ENCODE measurements around the gene REL.
"Not testable (repeated sequence)": the region's sequence is repeated elsewhere in the genome, so short reads cannot be mapped to it uniquely, and the experiment has no call there.

The REL gene

DNA sequence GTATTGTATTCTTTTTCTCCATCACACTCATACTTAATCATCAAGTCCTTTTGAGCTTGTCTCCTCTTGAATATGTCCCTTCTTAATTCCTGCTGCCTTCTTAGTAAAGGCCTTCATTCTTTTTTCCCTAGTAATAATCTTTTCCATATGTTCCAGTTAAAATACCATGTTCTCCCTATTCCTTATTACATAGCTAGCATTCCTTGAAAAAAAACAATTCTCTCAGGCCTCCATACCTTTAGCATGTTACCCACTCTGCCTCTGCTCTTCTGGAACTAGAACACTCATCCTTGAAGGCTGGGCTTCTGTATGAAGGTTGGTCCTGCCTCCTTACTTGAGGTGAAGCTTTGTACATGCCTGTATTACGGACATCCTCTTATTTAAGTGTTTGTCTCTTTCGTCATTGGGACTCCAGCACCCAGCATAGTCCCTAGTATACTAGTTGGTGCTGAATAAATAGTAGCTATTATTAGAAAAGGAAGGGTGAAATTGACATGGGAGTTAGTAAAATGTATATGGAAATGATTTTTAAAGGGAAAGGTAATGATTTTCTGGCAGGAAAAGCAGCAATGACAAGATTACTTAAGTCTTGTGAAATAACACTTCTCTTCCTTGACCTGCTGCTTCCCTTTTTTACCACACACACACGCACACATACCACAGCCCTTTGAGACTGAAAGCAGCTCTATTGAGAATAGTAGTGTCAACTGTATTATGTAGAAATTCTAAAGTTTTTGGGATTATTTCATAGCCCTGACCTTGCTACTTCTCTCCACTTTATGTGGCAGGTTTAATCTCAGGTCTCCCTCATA lies 45.6 kb downstream of the REL start:
- no peak for DNase-seq

GRCh38 chr2:60932061-60932460 lies 50.7 kb downstream of the REL start:
- DNase-seq = not testable (repeated sequence)

- DNase-seq = no peak
These were observed 51.6 kb downstream of the REL start for GRCh38 chr2:60932954-60933353.

DNA sequence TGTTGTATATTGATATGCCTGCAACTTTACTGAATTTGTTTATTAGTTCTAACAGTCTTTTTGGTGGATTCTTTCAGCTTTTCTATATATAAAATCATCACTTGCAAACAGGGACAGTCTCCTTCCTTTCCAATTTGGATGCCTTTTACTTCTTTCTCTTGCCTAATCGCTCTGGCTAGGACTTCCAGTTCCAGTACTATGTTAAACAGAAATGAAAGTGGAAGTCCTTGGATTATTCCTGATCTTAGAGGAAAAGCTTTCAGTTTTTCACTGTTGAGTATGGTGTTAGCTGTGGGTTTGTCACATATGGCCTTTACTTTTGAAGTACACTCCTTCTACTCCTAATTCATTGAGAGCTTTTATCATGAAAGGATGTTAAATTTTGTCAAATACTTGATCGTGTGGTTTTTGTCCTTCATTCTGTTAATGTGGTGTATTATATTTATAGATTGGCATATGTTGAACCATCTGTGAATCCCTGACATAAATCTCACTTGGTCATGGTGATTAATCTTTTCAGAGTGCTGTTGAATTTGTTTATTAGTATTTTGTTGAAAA lies 52.9 kb downstream of the REL start:
- DNase-seq = no peak

GRCh38 chr2:60936757-60937156 lies 55.4 kb downstream of the REL start:
- DNase-seq = no peak

DNA sequence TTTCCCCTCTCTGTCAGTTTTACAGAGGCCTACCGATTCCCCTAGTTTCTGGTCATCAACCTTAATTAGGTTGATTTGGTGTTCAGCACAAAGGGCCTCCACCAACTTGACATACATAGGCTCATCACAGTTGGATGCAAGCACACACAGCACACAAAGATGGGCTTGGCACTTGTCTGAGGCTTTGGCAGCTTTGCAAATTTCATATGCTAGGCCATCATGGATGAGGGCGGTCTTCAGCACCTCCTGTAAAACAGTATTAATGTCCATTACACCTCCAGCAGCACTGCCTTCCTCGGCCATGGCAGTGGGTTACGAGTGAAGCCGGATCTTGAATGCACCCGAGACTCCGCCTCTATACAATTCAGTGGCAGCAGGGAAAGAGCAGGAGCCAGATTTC lies 56.9 kb downstream of the REL start:
- no peak for DNase-seq

DNA sequence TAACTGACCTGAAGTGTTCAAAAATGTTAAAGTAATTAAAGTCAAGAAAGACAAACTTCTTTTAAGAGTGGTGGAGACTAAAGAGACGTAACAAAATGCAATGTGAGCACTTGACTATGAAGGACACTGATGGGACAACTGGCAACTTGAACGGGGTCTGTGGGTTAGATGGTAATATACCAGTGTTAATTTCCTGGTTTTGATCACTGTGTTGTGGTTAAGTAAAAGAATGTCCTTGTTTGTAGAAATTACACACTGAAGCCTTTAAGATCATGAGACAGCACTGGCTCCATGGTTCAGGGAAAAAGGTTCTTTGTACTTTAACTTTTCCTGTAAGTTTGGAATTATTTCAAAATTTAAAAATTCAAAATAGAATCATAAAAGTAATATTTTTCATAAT lies 58.2 kb downstream of the REL start:
- no peak for DNase-seq

DNA sequence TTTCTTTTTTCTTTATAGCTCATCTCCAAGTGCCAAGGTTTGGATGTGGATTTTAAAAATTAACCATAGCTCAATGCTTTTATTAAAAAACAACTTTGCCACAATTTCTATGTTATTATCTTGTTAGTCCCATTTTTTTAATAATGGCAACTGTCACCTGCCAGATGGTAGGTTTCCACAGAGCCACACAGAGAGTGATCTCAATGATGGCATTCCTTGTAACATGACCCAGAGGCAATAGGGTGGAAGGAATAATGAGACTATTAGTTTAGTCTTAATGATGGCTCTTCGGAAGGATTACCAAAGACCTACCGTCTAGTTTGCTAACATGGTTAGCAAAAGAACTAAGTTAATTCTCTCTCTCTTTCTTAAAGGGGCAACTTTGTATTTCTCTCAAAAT lies 64.0 kb downstream of the REL start:
- DNase-seq = no peak

DNA sequence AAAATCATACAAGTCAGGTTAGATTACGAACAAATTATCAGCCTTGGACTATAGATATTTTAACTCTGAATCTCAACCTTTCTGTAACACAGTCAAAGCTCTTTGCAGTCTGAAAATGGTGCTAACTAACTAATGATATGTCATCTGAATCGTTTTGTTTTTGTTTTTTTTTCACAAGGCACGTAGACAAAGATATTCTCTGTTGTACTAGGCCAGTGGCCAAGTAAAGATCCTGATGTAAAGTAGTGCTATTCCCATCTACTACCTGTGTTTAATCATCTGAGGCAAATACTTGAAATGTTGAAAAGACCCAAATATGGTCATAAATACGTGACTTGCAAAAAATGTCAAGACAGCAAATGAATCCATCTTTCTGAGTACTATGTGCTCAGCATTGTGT lies 65.7 kb downstream of the REL start:
- no peak for DNase-seq

GRCh38 chr2:60948161-60948560 lies 66.8 kb downstream of the REL start:
- no peak for DNase-seq

DNA sequence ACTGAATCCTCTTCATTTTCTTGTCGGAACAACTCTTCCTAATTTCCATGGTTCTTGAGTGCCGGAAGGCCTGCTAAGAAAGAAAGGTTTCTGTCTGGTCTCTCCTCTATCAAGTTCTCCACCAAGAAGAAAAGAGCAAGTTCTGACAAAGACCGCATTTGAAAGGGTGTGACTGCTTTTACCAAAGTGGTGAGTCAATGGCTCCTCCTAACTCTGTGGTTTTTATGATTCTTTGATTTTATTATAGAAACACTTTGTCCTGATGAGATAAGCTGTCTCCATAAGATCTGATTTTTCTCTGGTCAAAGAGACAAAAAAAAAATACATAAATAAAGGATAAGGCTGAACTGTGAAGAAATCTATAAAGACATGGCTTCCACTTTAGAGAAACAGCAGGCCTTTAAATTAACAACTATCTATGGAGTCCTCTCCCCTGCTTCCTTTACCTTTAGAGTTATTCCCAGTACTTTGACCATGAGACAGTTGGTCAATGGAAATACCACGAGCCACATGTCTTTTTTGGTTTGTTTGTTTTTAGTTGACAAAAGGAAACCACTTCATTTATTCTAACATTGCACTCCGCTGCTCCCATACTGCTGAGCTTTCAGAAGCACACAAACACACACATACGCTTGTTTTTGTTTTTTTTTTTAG lies 67.7 kb downstream of the REL start:
- no peak for DNase-seq

GRCh38 chr2:60954139-60954538 lies 72.8 kb downstream of the REL start:
- no peak for DNase-seq

DNA sequence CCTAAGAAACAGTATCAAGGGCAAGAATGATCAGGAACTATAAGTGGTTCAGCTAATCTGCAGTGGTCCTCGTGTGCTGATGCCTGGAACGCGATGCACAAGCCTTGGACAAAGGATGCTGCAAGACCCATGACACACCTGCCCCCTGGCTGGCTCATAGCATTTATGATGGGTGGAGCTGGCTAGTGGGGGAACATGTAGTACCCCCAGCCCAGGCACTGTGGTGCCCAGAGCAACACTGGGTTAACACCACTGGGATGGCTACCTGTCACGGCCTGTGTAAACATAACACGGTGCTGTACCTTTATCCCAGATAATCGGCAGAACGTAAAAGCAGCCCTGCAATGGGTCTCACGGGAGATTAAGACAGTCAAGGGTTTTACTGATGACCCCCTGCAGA lies 75.8 kb downstream of the REL start:
- no peak for DNase-seq

DNA sequence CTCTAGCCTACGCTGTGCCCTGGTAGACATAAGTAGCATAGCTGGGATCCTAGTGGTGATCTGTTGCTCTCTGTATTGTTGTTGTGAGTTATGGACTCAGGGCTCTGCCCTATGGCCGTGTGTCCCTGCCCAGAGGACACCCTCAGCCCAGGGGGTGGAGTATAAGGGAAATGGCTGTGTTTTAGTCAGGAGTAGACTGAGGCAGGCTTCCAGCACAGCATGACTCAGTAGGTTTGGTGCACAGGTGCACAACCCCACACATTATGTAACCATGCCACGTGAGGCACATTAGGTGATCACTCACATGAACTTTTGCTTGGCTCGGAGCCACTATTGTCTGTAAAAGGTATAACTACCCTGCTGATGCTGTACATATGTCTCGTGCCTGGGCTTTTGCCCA lies 76.3 kb downstream of the REL start:
- no peak for DNase-seq

- DNase-seq = no peak
These were observed 77.0 kb downstream of the REL start for GRCh38 chr2:60958361-60958760.

DNA sequence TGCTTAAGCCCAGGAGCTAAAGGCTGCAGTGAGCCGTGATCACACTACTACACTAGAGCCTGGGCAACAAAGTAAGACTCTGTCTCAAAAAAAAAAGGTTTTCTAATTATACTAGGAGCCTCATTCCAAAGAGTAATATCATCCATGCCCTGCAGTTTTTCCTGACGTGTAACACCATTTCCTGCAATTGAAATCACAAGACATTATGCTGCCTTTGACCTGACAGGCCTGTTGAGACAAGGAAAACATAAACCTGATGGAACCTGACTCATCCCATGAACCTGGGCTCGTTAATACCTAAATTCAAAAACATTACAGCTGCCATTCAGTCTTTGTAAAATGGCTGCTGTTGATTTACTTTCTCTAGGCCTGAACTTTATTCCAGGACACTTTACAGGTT lies 77.4 kb downstream of the REL start:
- DNase-seq = no peak

DNA sequence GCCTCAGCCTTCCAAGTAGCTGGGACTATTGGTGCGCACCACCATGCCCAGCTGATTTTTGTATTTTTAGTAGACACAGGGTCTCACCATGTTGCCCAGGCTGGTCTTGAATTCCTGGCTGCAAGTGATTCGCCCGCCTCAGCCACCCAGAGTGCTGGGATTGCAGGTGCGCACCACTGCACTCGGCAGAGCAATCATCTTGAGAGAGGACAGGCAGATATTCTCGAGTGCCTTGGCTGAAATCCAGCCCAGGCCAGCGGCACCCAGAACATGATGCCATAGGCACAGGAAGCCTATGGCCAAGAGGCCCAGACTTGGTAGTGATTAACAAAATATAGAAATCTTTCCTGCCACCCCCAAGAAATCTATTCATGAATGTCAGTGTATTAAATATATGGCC lies 78.1 kb downstream of the REL start:
- DNase-seq = no peak

DNA sequence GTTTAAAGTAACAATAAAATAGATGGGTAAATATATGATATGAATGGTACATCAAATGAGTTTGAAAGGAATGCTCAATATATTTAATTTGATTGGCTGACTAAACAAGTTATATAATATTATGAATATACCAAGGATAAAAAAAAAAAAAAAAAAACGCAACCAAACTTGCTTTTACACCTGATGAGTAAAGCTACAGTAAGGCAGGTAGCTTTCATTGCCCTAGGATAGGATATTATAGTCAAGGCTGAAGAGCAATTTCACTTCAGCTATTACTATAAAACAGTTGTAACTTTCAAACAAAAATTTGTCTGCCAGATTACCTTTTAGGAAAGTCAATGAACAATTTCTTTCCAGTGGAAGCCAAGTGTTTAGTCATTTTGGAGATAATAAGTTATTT lies 79.3 kb downstream of the REL start:
- DNase-seq = no peak

- no peak for DNase-seq
These were observed 80.1 kb downstream of the REL start for GRCh38 chr2:60961457-60961856.

DNA sequence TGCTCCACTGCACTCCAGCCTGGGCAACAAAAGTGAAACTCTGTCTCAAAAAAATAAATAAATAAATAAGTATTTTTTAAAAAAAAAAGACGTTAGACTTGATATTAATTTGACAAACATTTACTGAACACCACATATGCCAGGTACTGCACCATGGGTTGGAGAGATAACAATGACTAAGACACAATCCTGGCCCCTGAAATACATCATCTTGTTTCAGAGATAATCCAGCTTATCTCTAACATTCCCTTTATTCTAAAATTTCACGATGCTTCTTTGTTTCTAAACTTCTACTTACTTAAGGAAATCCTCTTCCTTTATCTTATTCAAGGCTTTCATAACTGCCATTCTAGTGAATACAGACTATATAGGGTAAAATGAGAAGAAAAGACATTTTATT lies 81.2 kb downstream of the REL start:
- no peak for DNase-seq

DNA sequence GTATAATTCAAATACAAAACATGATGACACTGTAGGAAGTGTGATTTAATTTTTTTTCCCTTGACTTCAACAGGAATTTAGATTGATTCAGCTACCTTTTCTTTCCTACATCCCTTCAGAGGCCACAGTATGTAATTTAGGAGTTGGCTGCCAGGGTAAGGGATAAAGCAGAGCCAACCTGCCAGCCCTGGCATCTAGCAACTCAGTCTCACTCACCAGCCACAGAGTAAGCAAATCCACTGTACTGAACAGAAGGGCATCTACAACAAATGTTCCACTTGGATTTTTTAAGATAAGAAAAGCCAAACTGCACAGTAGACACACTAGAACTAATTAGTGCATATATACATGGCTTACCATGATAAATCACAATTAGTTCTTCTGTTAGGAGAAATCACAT lies 81.8 kb downstream of the REL start:
- DNase-seq = no peak

- no peak for DNase-seq
These were observed 83.5 kb downstream of the REL start for GRCh38 chr2:60964651-60965498.

GRCh38 chr2:60965499-60965785 lies 84.1 kb downstream of the REL start:
- no peak for DNase-seq

Data from activated CD4-positive, alpha-beta T cell treated with anti-CD3 and anti-CD28 coated beads, Interleukin-2, amount 50 U/mL, for 48 hours (primary cell).